Testis (tissue), 3 donors: ENCODE measurements around the gene EEA1. TPM values are rescaled to one million over a fixed set of nuclear protein-coding genes. Genes with fewer than 3 reads are reported as not detected.
"Not testable (repeated sequence)": the region's sequence is repeated elsewhere in the genome, so short reads cannot be mapped to it uniquely, and the experiment has no call there.

ENCODE experiments used
- DNase-seq: peaks from one replicate; pipeline ENCODE4 v3.0.0-alpha.2; 2019
- H3K27ac ChIP-seq, 2 donors: fragments of 200-600 bp; sonication (generic); one replicate each; pipeline ENCODE4 v1.5.1; 2019
- H3K27me3 ChIP-seq: fragments of 200-600 bp; sonication (generic); one replicate; pipeline ENCODE4 v1.5.1; 2019
- H3K36me3 ChIP-seq: fragments of 200-600 bp; sonication (generic); one replicate; pipeline ENCODE4 v1.5.1; 2017; ENCODE audit warnings: low read depth; ENCODE audit errors: missing control alignments
- H3K4me1 ChIP-seq: fragments of 200-600 bp; sonication (generic); one replicate; pipeline ENCODE4 v1.5.1; 2019
- H3K4me3 ChIP-seq, 2 donors: fragments of 200-600 bp; sonication (generic); one replicate each; pipeline ENCODE4 v1.5.1; 2017 to 2019
- H3K9me3 ChIP-seq: fragments of 200-600 bp; sonication (generic); one replicate; pipeline ENCODE4 v1.5.1; 2017
- POLR2A ChIP-seq: fragments of 450-650 bp; IDR thresholded peaks from one replicate; pipeline ENCODE4 v1.6.1; 2017; ENCODE audit warnings: antibody characterized with exemption, mild to moderate bottlenecking, moderate library complexity
- WGBS, 2 donors: methylation state at CpG; one replicate each; pipeline ENCODE4 v1.1.5; 2018; 5-methylcytosine and 5-hydroxymethylcytosine counted together
- intact Hi-C: fragments of 100-400 bp; cut with DNase I; formaldehyde crosslinking; loops from one replicate; pipeline ENCODE4 v1.15.1; 2023; ENCODE audit warnings: low total_unique reads
- polyA plus RNA-seq: library from polyadenylated mRNA; stranded (reverse); fragments of 350-450 nt; fragmentation: Illumina TruSeq; extraction: RNeasy Lipid Tissue Mini Kit (QIAGEN cat#74804); gene quantifications from one replicate; pipeline ENCODE4 v1.2.3, GENCODE V29; 2014; ENCODE audit warnings: low read depth, low replicate concordance; ENCODE audit not compliant: insufficient read depth
- total RNA-seq, 2 donors: library from RNA; depleted of rRNA; stranded (reverse); fragments of >200 nt; gene quantifications; one replicate each; pipeline ENCODE4 v1.2.3, GENCODE V29; 2016
- TF ChIP-seq, protein P1 (sequence below), 3 experiments: fragments of 450-650 bp in 2 of 3; fragments of 200-600 bp in 1 of 3; sonication (generic) in 1 of 3; IDR thresholded peaks; one replicate each; pipeline ENCODE4 v1.5.1; 2016 to 2019; ENCODE audit warnings: antibody characterized with exemption in 3 of 3, mild to moderate bottlenecking in 2 of 3, moderate library complexity in 1 of 3

EEA1 gene
- total and polyA plus RNA-seq, 3 donors from 2014 or later, result 1.8 to 14.9 (median 14.3) TPM

DNA sequence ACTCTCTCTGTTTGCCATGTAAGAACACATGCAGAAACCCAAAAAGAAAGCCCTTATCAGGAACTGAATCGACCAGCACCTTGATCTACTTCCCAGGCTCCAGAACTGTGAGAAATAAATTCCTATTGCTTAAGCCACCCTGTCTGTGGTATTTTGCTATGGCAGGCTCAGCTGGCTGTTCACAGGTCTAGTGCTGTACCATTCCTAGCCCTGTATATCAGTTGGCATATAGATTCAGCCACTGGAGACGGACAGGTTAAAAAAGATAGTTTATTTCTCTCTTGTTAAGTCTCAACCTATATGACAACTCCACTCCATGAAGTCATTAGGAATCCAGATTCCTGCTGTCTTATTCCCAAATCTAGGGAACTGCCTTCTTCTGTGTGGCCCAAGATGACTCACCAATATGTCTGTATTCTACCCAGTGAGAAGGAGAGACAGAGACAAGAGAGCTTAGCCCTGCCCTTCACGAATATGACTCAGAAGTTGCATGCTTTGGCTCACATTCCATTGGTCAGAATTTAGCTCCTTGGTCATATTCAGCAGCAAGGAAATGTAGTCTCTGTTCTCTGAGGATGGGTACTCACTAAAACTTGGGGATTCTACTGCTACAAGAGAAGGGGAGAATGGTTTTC, 169.3 kb downstream of the EEA1 start:
- Histone ChIP-seq H3K27ac (no peak overlapping the region), H3K4me3 (no peak overlapping the region), H3K36me3 (no peaks in the 10 kb centered on the region), H3K27me3 (no peaks in the 10 kb centered on the region), H3K9me3 (no peaks in the 10 kb centered on the region), H3K4me1 (no peaks in the 10 kb centered on the region)
- DNase-seq, result no peak
- intact Hi-C loops, result no loop called here
- WGBS, 2 donors, result 86 to 88% methylated on average over 3 of the region's 3 CpGs
- TF ChIP-seq POLR2A, result no peak
- TF ChIP-seq, protein P1, sequence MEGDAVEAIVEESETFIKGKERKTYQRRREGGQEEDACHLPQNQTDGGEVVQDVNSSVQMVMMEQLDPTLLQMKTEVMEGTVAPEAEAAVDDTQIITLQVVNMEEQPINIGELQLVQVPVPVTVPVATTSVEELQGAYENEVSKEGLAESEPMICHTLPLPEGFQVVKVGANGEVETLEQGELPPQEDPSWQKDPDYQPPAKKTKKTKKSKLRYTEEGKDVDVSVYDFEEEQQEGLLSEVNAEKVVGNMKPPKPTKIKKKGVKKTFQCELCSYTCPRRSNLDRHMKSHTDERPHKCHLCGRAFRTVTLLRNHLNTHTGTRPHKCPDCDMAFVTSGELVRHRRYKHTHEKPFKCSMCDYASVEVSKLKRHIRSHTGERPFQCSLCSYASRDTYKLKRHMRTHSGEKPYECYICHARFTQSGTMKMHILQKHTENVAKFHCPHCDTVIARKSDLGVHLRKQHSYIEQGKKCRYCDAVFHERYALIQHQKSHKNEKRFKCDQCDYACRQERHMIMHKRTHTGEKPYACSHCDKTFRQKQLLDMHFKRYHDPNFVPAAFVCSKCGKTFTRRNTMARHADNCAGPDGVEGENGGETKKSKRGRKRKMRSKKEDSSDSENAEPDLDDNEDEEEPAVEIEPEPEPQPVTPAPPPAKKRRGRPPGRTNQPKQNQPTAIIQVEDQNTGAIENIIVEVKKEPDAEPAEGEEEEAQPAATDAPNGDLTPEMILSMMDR (IDR thresholded peaks at IDR 0.05), result no peak

- Histone ChIP-seq H3K27me3 (no peaks in the 10 kb centered on the region), H3K4me3 (no peak overlapping the region), H3K27ac (no peak overlapping the region), H3K9me3 (no peaks in the 10 kb centered on the region), H3K4me1 (no peaks in the 10 kb centered on the region), H3K36me3 (no peaks in the 10 kb centered on the region)
- intact Hi-C loops, result no loop called here
- DNase-seq, result no peak
- TF ChIP-seq, protein P1 (IDR thresholded peaks at IDR 0.05), result no peak
- no peak for TF ChIP-seq POLR2A
- WGBS, 2 donors, result 88 to 92% methylated on average over 5 of the region's 5 CpGs
Observed at GRCh38 chr12:92757597-92758121, 171.4 kb downstream of the EEA1 start.

DNA sequence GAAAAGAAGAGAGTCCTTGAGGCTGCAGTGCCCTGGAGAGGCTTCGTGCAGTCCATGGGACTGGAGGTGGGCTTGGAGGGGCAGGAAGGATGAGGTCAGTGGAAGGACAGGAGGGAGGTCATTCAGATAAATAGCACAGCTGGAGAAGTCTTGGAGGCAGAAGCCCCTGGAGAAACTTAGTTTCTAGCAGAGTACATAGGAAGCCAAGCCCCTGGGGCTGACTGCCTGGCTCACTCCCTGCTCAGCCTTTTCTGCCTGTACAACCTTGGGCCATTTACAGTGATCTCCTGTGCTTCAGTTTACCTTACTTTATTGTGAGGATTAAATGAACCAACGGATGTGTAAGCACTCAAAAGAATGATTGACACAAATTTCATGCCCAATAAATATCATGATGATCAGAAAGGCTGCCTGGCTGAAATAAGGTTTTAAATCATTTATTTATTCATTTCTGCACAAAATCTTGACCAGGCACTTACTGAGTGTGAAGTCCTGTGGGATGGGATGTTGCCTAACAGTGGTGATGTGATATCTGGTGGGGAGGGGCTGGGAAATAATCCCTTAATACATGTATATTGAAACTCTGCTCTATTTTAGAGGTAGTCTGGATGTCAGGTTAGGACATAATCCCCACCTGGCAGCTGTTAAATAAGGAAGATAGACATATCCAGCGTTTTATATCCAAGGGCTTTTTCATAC, 172.0 kb downstream of the EEA1 start:
- DNase-seq, result no peak
- intact Hi-C loops, result no loop called here
- WGBS, 2 donors, result 68 to 78% methylated on average over 3 of the region's 3 CpGs
- no peaks in the 10 kb centered on the region for H3K4me1 ChIP-seq
- no peaks in the 10 kb centered on the region for H3K36me3 ChIP-seq
- TF ChIP-seq, protein P1 (IDR thresholded peaks at IDR 0.05), result no peak
- no peak for TF ChIP-seq POLR2A
- H3K27ac ChIP-seq, result no peak overlapping the region
- H3K9me3 ChIP-seq, result no peaks in the 10 kb centered on the region
- H3K27me3 ChIP-seq, result no peaks in the 10 kb centered on the region
- H3K4me3 ChIP-seq, result no peak overlapping the region

DNA sequence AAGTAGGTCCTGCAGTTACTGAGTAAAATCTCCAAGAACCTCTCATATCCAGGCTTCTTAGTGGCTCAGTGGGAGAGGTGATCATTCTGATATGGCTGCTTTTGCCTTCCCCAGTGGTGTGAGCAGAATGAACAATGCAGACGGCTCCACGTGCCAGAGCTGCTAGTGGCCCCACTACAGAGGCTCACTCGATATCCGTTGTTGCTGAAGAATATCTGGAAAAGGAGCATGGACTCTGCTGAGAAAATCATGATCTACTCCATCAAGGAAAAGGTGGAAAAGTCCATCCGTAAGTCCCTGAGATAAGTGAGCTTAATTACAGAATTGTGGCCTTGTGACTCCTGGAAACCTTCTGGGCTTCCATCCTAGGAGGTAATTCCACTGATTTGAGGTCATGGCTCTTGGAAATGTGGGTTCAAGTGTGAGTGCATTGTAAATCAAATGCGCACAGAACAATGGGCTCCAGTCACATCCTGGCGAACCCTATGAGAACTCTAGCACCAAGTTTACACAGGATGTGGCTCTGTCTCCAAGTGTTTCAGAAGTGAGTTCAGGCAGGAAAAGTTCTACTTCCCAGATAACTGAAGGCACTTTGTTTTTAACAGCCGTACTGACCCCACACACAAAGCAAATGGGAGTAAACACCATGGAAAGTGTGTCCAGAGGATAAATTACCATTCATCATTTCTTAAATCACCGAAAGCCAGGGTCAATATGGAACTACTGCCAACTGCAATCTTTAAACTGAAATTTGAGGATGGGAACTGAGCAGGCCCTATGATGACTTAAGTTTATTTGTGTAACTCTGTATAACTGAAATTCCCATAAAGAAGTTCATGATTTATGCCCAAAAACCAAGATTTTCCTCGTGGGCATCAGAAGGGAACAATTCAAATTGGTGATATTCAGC, 174.9 kb downstream of the EEA1 start:
- H3K9me3 ChIP-seq, result no peaks in the 10 kb centered on the region
- no peaks in the 10 kb centered on the region for H3K36me3 ChIP-seq
- intact Hi-C loops, result no loop called here
- WGBS, 2 donors, result 72 to 83% methylated on average over 10 of the region's 10 CpGs
- no peak for DNase-seq
- no peaks in the 10 kb centered on the region for H3K4me1 ChIP-seq
- TF ChIP-seq, protein P1 (IDR thresholded peaks at IDR 0.05), result no peak
- no peak for TF ChIP-seq POLR2A
- no peak overlapping the region for H3K27ac ChIP-seq
- H3K27me3 ChIP-seq, result no peaks in the 10 kb centered on the region
- no peak overlapping the region for H3K4me3 ChIP-seq

GRCh38 chr12:92749691-92750090, 179.4 kb downstream of the EEA1 start:
- H3K27ac ChIP-seq, H3K4me1 ChIP-seq, DNase-seq, H3K27me3 ChIP-seq, H3K9me3 ChIP-seq, H3K4me3 ChIP-seq, intact Hi-C loops, H3K36me3 ChIP-seq: not testable (repeated sequence)
